IMR-90 (cell line): ENCODE data around the gene PPBP. TPM values are rescaled to one million over a fixed set of nuclear protein-coding genes. Genes with fewer than 3 reads are reported as not detected.

Experiments
- ATAC-seq: fragments of 200-7000 bp; cut with Tn5 transposase; 2 replicates; pipeline ENCODE4 v1.9.1; 2020; ENCODE audit warnings: low read depth, mild to moderate bottlenecking, moderate library complexity
- BruUV-seq: library from RNA; stranded (reverse); fragments of 400-500 nt; replicated peaks from 2 replicates; lab custom pipeline; 2021; lab: Mats Ljungman, UMichigan
- CTCF ChIA-PET: fragments of 300-600 bp; formaldehyde crosslinking; extraction: SDS; loops from one replicate; lab custom pipeline; 2021; ENCODE audit warnings: antibody characterized with exemption; lab: Yijun Ruan, JAX
- POLR2A ChIA-PET: fragments of 300-600 bp; sonication (Branson Sonifier 250); formaldehyde crosslinking; loops from one replicate; lab custom pipeline; 2022; ENCODE audit warnings: antibody characterized with exemption; ENCODE audit not compliant: unreplicated experiment; lab: Charles Lee
- DNase-seq: peaks from one replicate; pipeline ENCODE4 v3.0.0; 2013
- H2AFZ ChIP-seq: replicated peaks from 2 replicates; pipeline ENCODE3; 2013; ENCODE audit warnings: low read length, mild to moderate bottlenecking; ENCODE audit not compliant: poor library complexity
- H2AK5ac ChIP-seq: 2 replicates; pipeline ENCODE4 v1.6.1; 2013; ENCODE audit warnings: low read depth, low read length, inconsistent platforms
- H2AK9ac ChIP-seq: replicated peaks from 2 replicates; pipeline ENCODE3; 2013; ENCODE audit warnings: mild to moderate bottlenecking, low read depth, low read length, moderate library complexity; ENCODE audit not compliant: poor library complexity
- H2BK120ac ChIP-seq: 2 replicates; pipeline ENCODE4 v1.6.1; 2013; ENCODE audit warnings: low read depth, low read length, inconsistent platforms
- H2BK15ac ChIP-seq: 3 replicates; pipeline ENCODE4 v1.6.1; 2013; ENCODE audit warnings: low read depth, low read length, inconsistent platforms
- H2BK20ac ChIP-seq: 2 replicates; pipeline ENCODE4 v1.6.1; 2013; ENCODE audit warnings: low read depth, mild to moderate bottlenecking, inconsistent platforms, low read length, moderate library complexity
- H2BK5ac ChIP-seq: 2 replicates; pipeline ENCODE4 v1.6.1; 2013; ENCODE audit warnings: mild to moderate bottlenecking, low read depth, low read length, inconsistent platforms; ENCODE audit not compliant: poor library complexity, severe bottlenecking
- H3K14ac ChIP-seq: replicated peaks from 2 replicates; pipeline ENCODE4 v1.6.1; 2013; ENCODE audit warnings: low read depth, low read length, inconsistent platforms
- H3K18ac ChIP-seq: 2 replicates; pipeline ENCODE4 v1.6.1; 2013; ENCODE audit warnings: low read depth, low read length, control low read depth
- H3K23ac ChIP-seq: 2 replicates; pipeline ENCODE4 v1.6.1; 2013; ENCODE audit warnings: low read depth, low read length, inconsistent platforms
- H3K27ac ChIP-seq: 2 replicates; pipeline ENCODE4 v1.5.1; 2013; ENCODE audit warnings: mild to moderate bottlenecking, control low read depth, low read length; ENCODE audit not compliant: insufficient read depth
- H3K27me3 ChIP-seq: 2 replicates; pipeline ENCODE4 v1.6.1; 2013; ENCODE audit warnings: low read length; ENCODE audit not compliant: control insufficient read depth, insufficient read depth
- H3K36me3 ChIP-seq: 2 replicates; pipeline ENCODE4 v1.6.1; 2013; ENCODE audit warnings: low read length, mixed read lengths; ENCODE audit not compliant: control insufficient read depth, insufficient read depth
- H3K4ac ChIP-seq: 2 replicates; pipeline ENCODE4 v1.6.1; 2013; ENCODE audit warnings: low read depth, low read length, inconsistent platforms
- H3K4me1 ChIP-seq: 2 replicates; pipeline ENCODE4 v1.6.1; 2013; ENCODE audit warnings: low read length, mixed read lengths; ENCODE audit not compliant: control insufficient read depth, insufficient read depth
- H3K4me2 ChIP-seq: 2 replicates; pipeline ENCODE4 v1.6.1; 2013; ENCODE audit warnings: low read depth, mild to moderate bottlenecking, control low read depth, low read length, moderate library complexity
- H3K4me3 ChIP-seq: 2 replicates; pipeline ENCODE4 v1.5.1; 2013; ENCODE audit warnings: low read depth, mild to moderate bottlenecking, control low read depth, low read length, moderate library complexity; ENCODE audit not compliant: insufficient read depth
- H3K56ac ChIP-seq: 2 replicates; pipeline ENCODE4 v1.6.1; 2013; ENCODE audit warnings: low read length, inconsistent platforms; ENCODE audit not compliant: insufficient read depth; ENCODE audit errors: extremely low read depth
- H3K79me1 ChIP-seq, 2 experiments: 2 replicates each; pipeline ENCODE4 v1.6.1; 2013; ENCODE audit warnings: low read length in 2 of 2, inconsistent platforms in 1 of 2, low read depth in 1 of 2
- H3K9ac ChIP-seq: 2 replicates; pipeline ENCODE4 v1.6.1; 2013; ENCODE audit warnings: low read depth, low read length, control low read depth
- H3K9me1 ChIP-seq: 2 replicates; pipeline ENCODE4 v1.6.1; 2013; ENCODE audit warnings: low read length, inconsistent platforms; ENCODE audit not compliant: insufficient read depth
- H3K9me3 ChIP-seq: 2 replicates; pipeline ENCODE4 v1.6.1; 2013; ENCODE audit warnings: low read length; ENCODE audit not compliant: control insufficient read depth, insufficient read depth
- H4K20me1 ChIP-seq: 2 replicates; pipeline ENCODE4 v1.6.1; 2013; ENCODE audit warnings: low read length, inconsistent platforms; ENCODE audit not compliant: insufficient read depth
- H4K5ac ChIP-seq: 2 replicates; pipeline ENCODE4 v1.6.1; 2013; ENCODE audit warnings: mild to moderate bottlenecking, low read depth, low read length, control low read depth
- H4K8ac ChIP-seq, 2 experiments: 2 replicates each; pipeline ENCODE4 v1.6.1; 2013; ENCODE audit warnings: low read depth in 2 of 2, low read length in 2 of 2, control low read depth in 1 of 2, inconsistent platforms in 1 of 2
- H4K91ac ChIP-seq: 2 replicates; pipeline ENCODE4 v1.6.1; 2013; ENCODE audit warnings: low read depth, low read length, inconsistent platforms; ENCODE audit not compliant: insufficient read depth
- BHLHE40 ChIP-seq: fragments of 150-350 bp; IDR thresholded peaks from 2 replicates; pipeline ENCODE4 v1.6.1; 2016; ENCODE audit warnings: mild to moderate bottlenecking, low read depth, low read length
- CEBPB ChIP-seq: IDR thresholded peaks from 2 replicates; pipeline ENCODE4 v1.6.1; 2012; ENCODE audit warnings: low read depth, low read length, improper control_type of control experiment
- CHD1 ChIP-seq: IDR thresholded peaks from 2 replicates; pipeline ENCODE4 v1.6.1; 2012; ENCODE audit warnings: low read depth, low read length, improper control_type of control experiment
- FOS ChIP-seq: fragments of 150-350 bp; IDR thresholded peaks from 2 replicates; pipeline ENCODE4 v1.6.1; 2016; ENCODE audit warnings: low read depth, low read length
- MAFK ChIP-seq: IDR thresholded peaks from 2 replicates; pipeline ENCODE4 v1.6.1; 2012; ENCODE audit warnings: low read depth, low read length, improper control_type of control experiment
- MAZ ChIP-seq: IDR thresholded peaks from 2 replicates; pipeline ENCODE4 v1.6.1; 2012; ENCODE audit warnings: low read depth, mild to moderate bottlenecking, low read length, improper control_type of control experiment, moderate library complexity, borderline replicate concordance
- MXI1 ChIP-seq: IDR thresholded peaks from 2 replicates; pipeline ENCODE4 v1.6.1; 2012; ENCODE audit warnings: low read depth, mild to moderate bottlenecking, low read length, moderate library complexity, borderline replicate concordance
- NFE2L2 ChIP-seq: fragments of 150-350 bp; IDR thresholded peaks from 2 replicates; pipeline ENCODE4 v1.6.1; 2016; ENCODE audit warnings: low read depth, mild to moderate bottlenecking, low read length
- POLR2A ChIP-seq: IDR thresholded peaks from 2 replicates; pipeline ENCODE4 v1.6.1; 2012; ENCODE audit warnings: mild to moderate bottlenecking, low read depth, low read length
- RAD21 ChIP-seq: IDR thresholded peaks from 2 replicates; pipeline ENCODE4 v1.6.1; 2012; ENCODE audit warnings: low read length, improper control_type of control experiment
- RCOR1 ChIP-seq: IDR thresholded peaks from 2 replicates; pipeline ENCODE4 v1.6.1; 2012; ENCODE audit warnings: mild to moderate bottlenecking, low read length, improper control_type of control experiment; ENCODE audit not compliant: insufficient replicate concordance
- RFX5 ChIP-seq: IDR thresholded peaks from 2 replicates; pipeline ENCODE4 v1.8.0; 2012; ENCODE audit warnings: low read depth, mild to moderate bottlenecking, low read length, moderate library complexity
- SMC3 ChIP-seq: fragments of 150-350 bp; IDR thresholded peaks from 2 replicates; pipeline ENCODE4 v1.6.1; 2016; ENCODE audit warnings: low read depth, mild to moderate bottlenecking, antibody characterized with exemption, low read length, moderate library complexity
- WGBS, 2 experiments: methylation state at CpG; one replicate each; pipeline versions ENCODE4 v1.1.5 to v1.1.7; 2013; ENCODE audit warnings: missing lambda C conversion rate in 2 of 2; ENCODE audit not compliant: insufficient read length in 1 of 2; ENCODE audit errors: extremely low coverage in 2 of 2; 5-methylcytosine and 5-hydroxymethylcytosine counted together
- dilution Hi-C: fragments of 300-500 bp; cut with HindIII; formaldehyde crosslinking; loops from one replicate; pipeline ENCODE4 v1.14.3; 2018; ENCODE audit warnings: low sequenced_read_pairs; ENCODE audit not compliant: unreplicated experiment
- in situ Hi-C: fragments of 300-500 bp; cut with MboI; formaldehyde crosslinking; loops from 3 replicates; pipeline ENCODE4 v1.14.3; 2019; ENCODE audit warnings: low sequenced_read_pairs, inconsistent platforms, mixed read lengths
- intact Hi-C: fragments of 100-400 bp; cut with micrococcal nuclease; formaldehyde crosslinking; loops from 2 replicates; pipeline ENCODE4 v1.10.0; 2022
- polyA plus RNA-seq, 3 experiments: library from polyadenylated mRNA; depleted of rRNA; stranded (reverse); fragments of >200 nt; gene quantifications; 2 replicates each; pipeline ENCODE4 v1.2.3, GENCODE V29; 2012; ENCODE audit warnings: low replicate concordance in 1 of 3
- total RNA-seq: library from RNA; depleted of rRNA; stranded (reverse); fragments of >200 nt; gene quantifications from 2 replicates; pipeline ENCODE4 v1.2.3, GENCODE V29; 2012
- TF ChIP-seq, protein P1 (sequence below): fragments of 150-350 bp; IDR thresholded peaks from 2 replicates; pipeline ENCODE4 v1.6.1; 2016; ENCODE audit warnings: low read depth, mild to moderate bottlenecking, low read length, moderate library complexity, borderline replicate concordance
- TF ChIP-seq, protein P2 (sequence below): fragments of 150-350 bp; IDR thresholded peaks from 2 replicates; pipeline ENCODE4 v1.6.1; 2017; ENCODE audit warnings: mild to moderate bottlenecking, antibody characterized with exemption, low read length, low read depth
- TF ChIP-seq, protein P3 (sequence below): conservative IDR thresholded peaks from 2 replicates; pipeline ENCODE4 v1.5.1; 2012; ENCODE audit warnings: mild to moderate bottlenecking, low read depth, low read length, improper control_type of control experiment

PPBP gene
- total and polyA plus RNA-seq, 2 of the 4 experiments (the other 2 are of a cell fraction) = not detected

DNA sequence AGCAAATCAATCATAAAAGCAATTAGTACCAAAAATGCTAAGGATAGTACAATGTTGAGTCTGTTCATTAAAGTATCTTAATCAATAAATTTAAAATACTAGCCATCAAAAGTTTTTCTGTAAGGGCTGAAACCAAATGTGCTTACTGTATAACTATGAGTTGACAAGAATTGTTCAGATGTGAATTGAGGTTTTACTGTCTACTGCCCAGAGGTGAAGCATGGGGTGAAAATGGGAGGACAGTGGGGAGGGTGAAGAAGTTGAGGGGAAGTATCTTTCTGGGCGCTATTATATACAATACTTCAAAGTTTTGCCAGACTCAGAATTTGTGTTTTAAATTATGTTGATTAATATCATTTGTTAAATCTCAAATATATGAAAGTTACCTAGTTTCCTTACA is 4.1 kb upstream of the PPBP start:
- H2AK9ac ChIP-seq = no peak overlapping the region
- no peaks in the 10 kb centered on the region for H3K9me3 ChIP-seq
- H2BK15ac ChIP-seq = no peak overlapping the region
- no CpG with 5 or more reads among the region's 1 CpG for WGBS, 2 experiments
- no peaks in the 10 kb centered on the region for H3K4me1 ChIP-seq
- no peak overlapping the region for H3K18ac ChIP-seq
- ChIA-PET CTCF (no interaction called here), POLR2A (no interaction called here)
- no peak overlapping the region for H3K4me2 ChIP-seq
- dilution Hi-C loops = no loop called here
- DNase-seq (no peak), ATAC-seq (no peak)
- no peak overlapping the region for H4K5ac ChIP-seq
- no peaks in the 10 kb centered on the region; the same call in 1 of the 2 replicates for H3K9me1 ChIP-seq
- H3K23ac ChIP-seq = no peak overlapping the region
- H3K4me3 ChIP-seq = no peak overlapping the region
- no peak overlapping the region for H3K4ac ChIP-seq
- H2BK120ac ChIP-seq = no peak overlapping the region
- H4K91ac ChIP-seq = no peak overlapping the region
- no peak overlapping the region for H4K8ac ChIP-seq
- H3K9ac ChIP-seq = no peak overlapping the region
- no peak for TF ChIP-seq RAD21
- TF ChIP-seq, protein P1, sequence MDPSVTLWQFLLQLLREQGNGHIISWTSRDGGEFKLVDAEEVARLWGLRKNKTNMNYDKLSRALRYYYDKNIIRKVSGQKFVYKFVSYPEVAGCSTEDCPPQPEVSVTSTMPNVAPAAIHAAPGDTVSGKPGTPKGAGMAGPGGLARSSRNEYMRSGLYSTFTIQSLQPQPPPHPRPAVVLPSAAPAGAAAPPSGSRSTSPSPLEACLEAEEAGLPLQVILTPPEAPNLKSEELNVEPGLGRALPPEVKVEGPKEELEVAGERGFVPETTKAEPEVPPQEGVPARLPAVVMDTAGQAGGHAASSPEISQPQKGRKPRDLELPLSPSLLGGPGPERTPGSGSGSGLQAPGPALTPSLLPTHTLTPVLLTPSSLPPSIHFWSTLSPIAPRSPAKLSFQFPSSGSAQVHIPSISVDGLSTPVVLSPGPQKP = no peak
- TF ChIP-seq POLR2A = no peak
- TF ChIP-seq FOS = no peak
- TF ChIP-seq, protein P2, sequence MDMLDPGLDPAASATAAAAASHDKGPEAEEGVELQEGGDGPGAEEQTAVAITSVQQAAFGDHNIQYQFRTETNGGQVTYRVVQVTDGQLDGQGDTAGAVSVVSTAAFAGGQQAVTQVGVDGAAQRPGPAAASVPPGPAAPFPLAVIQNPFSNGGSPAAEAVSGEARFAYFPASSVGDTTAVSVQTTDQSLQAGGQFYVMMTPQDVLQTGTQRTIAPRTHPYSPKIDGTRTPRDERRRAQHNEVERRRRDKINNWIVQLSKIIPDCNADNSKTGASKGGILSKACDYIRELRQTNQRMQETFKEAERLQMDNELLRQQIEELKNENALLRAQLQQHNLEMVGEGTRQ = no peak
- TF ChIP-seq CHD1 = no peak
- TF ChIP-seq BHLHE40 = no peak
- TF ChIP-seq CEBPB = no peak
- TF ChIP-seq RFX5 = no peak
- no peak for TF ChIP-seq MAZ
- TF ChIP-seq, protein P3, sequence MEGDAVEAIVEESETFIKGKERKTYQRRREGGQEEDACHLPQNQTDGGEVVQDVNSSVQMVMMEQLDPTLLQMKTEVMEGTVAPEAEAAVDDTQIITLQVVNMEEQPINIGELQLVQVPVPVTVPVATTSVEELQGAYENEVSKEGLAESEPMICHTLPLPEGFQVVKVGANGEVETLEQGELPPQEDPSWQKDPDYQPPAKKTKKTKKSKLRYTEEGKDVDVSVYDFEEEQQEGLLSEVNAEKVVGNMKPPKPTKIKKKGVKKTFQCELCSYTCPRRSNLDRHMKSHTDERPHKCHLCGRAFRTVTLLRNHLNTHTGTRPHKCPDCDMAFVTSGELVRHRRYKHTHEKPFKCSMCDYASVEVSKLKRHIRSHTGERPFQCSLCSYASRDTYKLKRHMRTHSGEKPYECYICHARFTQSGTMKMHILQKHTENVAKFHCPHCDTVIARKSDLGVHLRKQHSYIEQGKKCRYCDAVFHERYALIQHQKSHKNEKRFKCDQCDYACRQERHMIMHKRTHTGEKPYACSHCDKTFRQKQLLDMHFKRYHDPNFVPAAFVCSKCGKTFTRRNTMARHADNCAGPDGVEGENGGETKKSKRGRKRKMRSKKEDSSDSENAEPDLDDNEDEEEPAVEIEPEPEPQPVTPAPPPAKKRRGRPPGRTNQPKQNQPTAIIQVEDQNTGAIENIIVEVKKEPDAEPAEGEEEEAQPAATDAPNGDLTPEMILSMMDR = no peak
- TF ChIP-seq MAFK = no peak
- no peak for TF ChIP-seq NFE2L2
- no peak for TF ChIP-seq MXI1
- no peak for TF ChIP-seq RCOR1
- no peak for TF ChIP-seq SMC3
- no peak overlapping the region for H2AFZ ChIP-seq
- no peak overlapping the region for H3K27ac ChIP-seq
- H3K14ac ChIP-seq = no peak overlapping the region
- no peak overlapping the region for H2BK5ac ChIP-seq
- no peaks in the 10 kb centered on the region for H3K36me3 ChIP-seq
- no peaks in the 10 kb centered on the region for H3K79me1 ChIP-seq
- intact Hi-C loops = no loop called here
- no peak overlapping the region for H2BK20ac ChIP-seq
- BruUV-seq = no TSS peak
- no peak overlapping the region for H3K56ac ChIP-seq
- no peak overlapping the region for H2AK5ac ChIP-seq
- in situ Hi-C loops = no loop called here
- peaks cover 10% of the 10 kb centered on the region for H3K27me3 ChIP-seq
- no peaks in the 10 kb centered on the region for H4K20me1 ChIP-seq
